WTC11 (cell line): ENCODE measurements around the gene ESPN. TPM values are rescaled to one million over a fixed set of nuclear protein-coding genes. Genes with fewer than 3 reads are reported as not detected.

Source experiments
- ATAC-seq: fragments of 200-7000 bp; cut with Tn5 transposase; 2 replicates; pipeline ENCODE4 v1.10.0; 2021; ENCODE audit warnings: mild to moderate bottlenecking, moderate library complexity
- CTCF ChIA-PET: fragments of 300-600 bp; sonication (Branson Sonifier 250); formaldehyde crosslinking; loops from one replicate; lab custom pipeline; 2021; ENCODE audit warnings: antibody characterized with exemption; lab: Charles Lee
- POLR2A ChIA-PET: fragments of 350-600 bp; sonication (Branson Sonifier 250); formaldehyde crosslinking; loops from one replicate; lab custom pipeline; 2021; ENCODE audit warnings: antibody characterized with exemption; lab: Charles Lee
- DNase-seq: peaks from one replicate; pipeline ENCODE4 v3.0.0; 2021; ENCODE audit warnings: low spot score
- H3K27ac Mint-ChIP-seq: 2 replicates; pipeline ENCODE4 v1.8.0; 2021; ENCODE audit warnings: mixed read lengths
- H3K27me3 Mint-ChIP-seq: 2 replicates; pipeline ENCODE4 v1.8.0; 2021; ENCODE audit warnings: low read depth, mild to moderate bottlenecking, moderate library complexity, mixed read lengths
- H3K36me3 Mint-ChIP-seq: 2 replicates; pipeline ENCODE4 v1.8.0; 2021; ENCODE audit warnings: mixed read lengths
- H3K4me1 Mint-ChIP-seq: 2 replicates; pipeline ENCODE4 v1.8.0; 2022; ENCODE audit warnings: mixed read lengths
- H3K4me3 Mint-ChIP-seq: 2 replicates; pipeline ENCODE4 v1.8.0; 2021; ENCODE audit warnings: mild to moderate bottlenecking, moderate library complexity, mixed read lengths
- H3K9me3 Mint-ChIP-seq: 2 replicates; pipeline ENCODE4 v1.8.0; 2021; ENCODE audit warnings: mixed read lengths
- ATF6 ChIP-seq: sonication (generic); formaldehyde crosslinking; IDR thresholded peaks from 2 replicates; pipeline ENCODE4 v1.8.1; 2023; ENCODE audit warnings: mild to moderate bottlenecking, missing genetic modification reagents
- CBFB ChIP-seq: sonication (generic); formaldehyde crosslinking; IDR thresholded peaks from 2 replicates; pipeline ENCODE4 v1.8.1; 2022; ENCODE audit warnings: mild to moderate bottlenecking, low read depth, missing genetic modification reagents
- ESRRA ChIP-seq: sonication (generic); formaldehyde crosslinking; IDR thresholded peaks from 2 replicates; pipeline ENCODE4 v1.8.1; 2022; ENCODE audit warnings: mild to moderate bottlenecking, missing genetic modification reagents, borderline replicate concordance
- GABPB1 ChIP-seq: sonication (generic); formaldehyde crosslinking; IDR thresholded peaks from 2 replicates; pipeline ENCODE4 v1.8.1; 2023; ENCODE audit warnings: mild to moderate bottlenecking, missing genetic modification reagents
- GTF2I ChIP-seq: fragments of 250-450 bp; sonication (Bioruptor Pico); conservative IDR thresholded peaks from 2 replicates; pipeline ENCODE4 v1.4.0; 2021; ENCODE audit warnings: mild to moderate bottlenecking
- HMGA2 ChIP-seq: fragments of 250-450 bp; sonication (Bioruptor Pico); IDR thresholded peaks from 2 replicates; pipeline ENCODE4 v1.4.0; 2021; ENCODE audit warnings: mild to moderate bottlenecking, moderate library complexity
- HMGXB4 ChIP-seq: sonication (generic); formaldehyde crosslinking; IDR thresholded peaks from 2 replicates; pipeline ENCODE4 v1.8.1; 2023; ENCODE audit warnings: mild to moderate bottlenecking, moderate library complexity, missing genetic modification reagents
- MXD4 ChIP-seq: fragments of 250-450 bp; sonication (Bioruptor Pico); IDR thresholded peaks from 2 replicates; pipeline ENCODE4 v1.8.0; 2021; ENCODE audit warnings: mild to moderate bottlenecking, moderate library complexity, borderline replicate concordance
- NR3C1 ChIP-seq: sonication (generic); formaldehyde crosslinking; conservative IDR thresholded peaks from 2 replicates; pipeline ENCODE4 v1.8.1; 2023; ENCODE audit warnings: low read depth, mild to moderate bottlenecking, missing genetic modification reagents
- PREB ChIP-seq: sonication (generic); formaldehyde crosslinking; IDR thresholded peaks from 2 replicates; pipeline ENCODE4 v1.8.1; 2022; ENCODE audit warnings: mild to moderate bottlenecking, missing genetic modification reagents, moderate library complexity, borderline replicate concordance
- RORB ChIP-seq: fragments of 250-450 bp; sonication (Bioruptor Pico); IDR thresholded peaks from 2 replicates; pipeline ENCODE4 v1.9.0; 2021; ENCODE audit warnings: mild to moderate bottlenecking
- TCF7 ChIP-seq: sonication (generic); formaldehyde crosslinking; IDR thresholded peaks from 2 replicates; pipeline ENCODE4 v1.8.0; 2022; ENCODE audit warnings: mild to moderate bottlenecking, low read depth, missing genetic modification reagents, moderate library complexity
- TEAD1 ChIP-seq: sonication (generic); formaldehyde crosslinking; IDR thresholded peaks from 2 replicates; pipeline ENCODE4 v1.8.0; 2022; ENCODE audit warnings: mild to moderate bottlenecking, missing genetic modification reagents
- TP53 ChIP-seq: sonication (generic); formaldehyde crosslinking; IDR thresholded peaks from 2 replicates; pipeline ENCODE4 v1.8.1; 2023; ENCODE audit warnings: mild to moderate bottlenecking, missing genetic modification reagents
- ZNF138 ChIP-seq: sonication (generic); formaldehyde crosslinking; conservative IDR thresholded peaks from 2 replicates; pipeline ENCODE4 v1.8.1; 2022; ENCODE audit warnings: mild to moderate bottlenecking, moderate library complexity, missing genetic modification reagents
- ZNF263 ChIP-seq: sonication (generic); formaldehyde crosslinking; IDR thresholded peaks from 2 replicates; pipeline ENCODE4 v1.8.1; 2022; ENCODE audit warnings: low read depth, mild to moderate bottlenecking, moderate library complexity, missing genetic modification reagents
- ZNF423 ChIP-seq: fragments of 250-450 bp; sonication (Bioruptor Pico); IDR thresholded peaks from 2 replicates; pipeline ENCODE4 v2.1.2; 2022; ENCODE audit warnings: mild to moderate bottlenecking, moderate library complexity
- total RNA-seq: library from RNA; stranded (reverse); gene quantifications from 3 replicates; pipeline ENCODE4 v1.2.3, GENCODE V29; 2021
- TF ChIP-seq, protein P1 (sequence below): fragments of 250-450 bp; sonication (Bioruptor Pico); IDR thresholded peaks from 2 replicates; pipeline ENCODE4 v2.1.2; 2022; ENCODE audit warnings: mild to moderate bottlenecking, moderate library complexity
- TF ChIP-seq, protein P2 (sequence below): sonication (generic); formaldehyde crosslinking; IDR thresholded peaks from 2 replicates; pipeline ENCODE4 v1.8.0; 2022; ENCODE audit warnings: mild to moderate bottlenecking, missing genetic modification reagents
- TF ChIP-seq, protein P3 (sequence below): sonication (generic); formaldehyde crosslinking; IDR thresholded peaks from 2 replicates; pipeline ENCODE4 v1.8.1; 2022; ENCODE audit warnings: missing genetic modification reagents, borderline replicate concordance

Gene ESPN
- total RNA-seq, 1 experiment from 2014 or later: 46.1 TPM

GRCh38 chr1:6426277-6426971 lies 1.8 kb downstream of the ESPN start:
- peaks cover 15% of the 10 kb centered on the region for H3K4me1 Mint-ChIP-seq
- DNase-seq (no peak), ATAC-seq (no peak)
- H3K27me3 Mint-ChIP-seq: peaks cover 59% of the 10 kb centered on the region
- no peak overlapping the region for H3K27ac Mint-ChIP-seq
- no peak overlapping the region for H3K4me3 Mint-ChIP-seq
- H3K36me3 Mint-ChIP-seq: no peaks in the 10 kb centered on the region
- ChIA-PET POLR2A (no interaction called here), CTCF (interaction anchor here (1.1 to 2.8 kb wide), 4 partner anchors 12 to 69 kb away, joined by 5 to 19 read pairs (median 10); no protein-coding TSS in a partner anchor)
- TF ChIP-seq, protein P1, sequence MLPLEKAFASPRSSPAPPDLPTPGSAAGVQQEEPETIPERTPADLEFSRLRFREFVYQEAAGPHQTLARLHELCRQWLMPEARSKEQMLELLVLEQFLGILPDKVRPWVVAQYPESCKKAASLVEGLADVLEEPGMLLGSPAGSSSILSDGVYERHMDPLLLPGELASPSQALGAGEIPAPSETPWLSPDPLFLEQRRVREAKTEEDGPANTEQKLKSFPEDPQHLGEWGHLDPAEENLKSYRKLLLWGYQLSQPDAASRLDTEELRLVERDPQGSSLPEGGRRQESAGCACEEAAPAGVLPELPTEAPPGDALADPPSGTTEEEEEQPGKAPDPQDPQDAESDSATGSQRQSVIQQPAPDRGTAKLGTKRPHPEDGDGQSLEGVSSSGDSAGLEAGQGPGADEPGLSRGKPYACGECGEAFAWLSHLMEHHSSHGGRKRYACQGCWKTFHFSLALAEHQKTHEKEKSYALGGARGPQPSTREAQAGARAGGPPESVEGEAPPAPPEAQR (CRISPR knock-in tag): no peak
- TF ChIP-seq TCF7 (CRISPR knock-in tag) (no peak), TP53 (no peak), NR3C1 (CRISPR knock-in tag) (no peak), TEAD1 (CRISPR knock-in tag) (no peak), ATF6 (CRISPR knock-in tag) (no peak), ESRRA (CRISPR knock-in tag) (no peak), HMGXB4 (CRISPR knock-in tag) (no peak), ZNF138 (no peak), ZNF423 (CRISPR knock-in tag) (no peak), HMGA2 (no peak), ZNF263 (no peak), PREB (CRISPR knock-in tag) (no peak), GTF2I (no peak), GABPB1 (no peak), RORB (CRISPR knock-in tag) (no peak), MXD4 (CRISPR knock-in tag) (no peak), CBFB (CRISPR knock-in tag) (no peak)
- TF ChIP-seq, protein P2, sequence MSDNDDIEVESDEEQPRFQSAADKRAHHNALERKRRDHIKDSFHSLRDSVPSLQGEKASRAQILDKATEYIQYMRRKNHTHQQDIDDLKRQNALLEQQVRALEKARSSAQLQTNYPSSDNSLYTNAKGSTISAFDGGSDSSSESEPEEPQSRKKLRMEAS: no peak
- TF ChIP-seq, protein P3, sequence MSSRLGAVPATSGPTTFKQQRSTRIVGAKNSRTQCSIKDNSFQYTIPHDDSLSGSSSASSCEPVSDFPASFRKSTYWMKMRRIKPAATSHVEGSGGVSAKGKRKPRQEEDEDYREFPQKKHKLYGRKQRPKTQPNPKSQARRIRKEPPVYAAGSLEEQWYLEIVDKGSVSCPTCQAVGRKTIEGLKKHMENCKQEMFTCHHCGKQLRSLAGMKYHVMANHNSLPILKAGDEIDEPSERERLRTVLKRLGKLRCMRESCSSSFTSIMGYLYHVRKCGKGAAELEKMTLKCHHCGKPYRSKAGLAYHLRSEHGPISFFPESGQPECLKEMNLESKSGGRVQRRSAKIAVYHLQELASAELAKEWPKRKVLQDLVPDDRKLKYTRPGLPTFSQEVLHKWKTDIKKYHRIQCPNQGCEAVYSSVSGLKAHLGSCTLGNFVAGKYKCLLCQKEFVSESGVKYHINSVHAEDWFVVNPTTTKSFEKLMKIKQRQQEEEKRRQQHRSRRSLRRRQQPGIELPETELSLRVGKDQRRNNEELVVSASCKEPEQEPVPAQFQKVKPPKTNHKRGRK (CRISPR knock-in tag): no peak
- no peaks in the 10 kb centered on the region for H3K9me3 Mint-ChIP-seq
